ENCODE results near the gene ACSF3. TPM values are rescaled to one million over a fixed set of nuclear protein-coding genes. Genes with fewer than 3 reads are reported as not detected.

The ACSF3 gene
- total and polyA plus RNA-seq, 2 donors (not counting 1 experiment from before 2014, with no cell fraction given), result 9.2 to 23.1 TPM

GRCh38 chr16:89179148-89179484 lies 85.5 kb downstream of the ACSF3 start:
- Histone ChIP-seq H3K36me3 (ENCODE audit: control insufficient read depth, insufficient read depth, low read length) (no peaks in the 10 kb centered on the region), H3K79me2 (ENCODE audit: control insufficient read depth, insufficient read depth, low read length) (no peaks in the 10 kb centered on the region), H3K27me3 (ENCODE audit: control insufficient read depth, insufficient read depth, low read length) (peaks cover 5% of the 10 kb centered on the region)

GRCh38 chr16:89179656-89180315 lies 86.1 kb downstream of the ACSF3 start:
- TF ChIP-seq EZH2 (IDR thresholded peaks at IDR 0.05; ENCODE audit: low read length, missing control alignments) (no peak), CTCF (conservative IDR thresholded peaks at IDR 0.05 in 1 of 2, IDR thresholded peaks at IDR 0.05 in 1 of 2; ENCODE audit: low read depth in 1 of 2, low read length in 2 of 2) (no peak)
- Histone ChIP-seq H2AFZ (ENCODE audit: low read length) (no peak overlapping the region), H3K36me3 (ENCODE audit: control insufficient read depth, insufficient read depth, low read length) (no peaks in the 10 kb centered on the region), H3K4me1 (ENCODE audit: control insufficient read depth, extremely low read depth, insufficient read depth, low read length) (no peaks in the 10 kb centered on the region), H3K4me3 (replicated peaks in 1 of 4; ENCODE audit: control extremely low read depth in 1 of 4, insufficient read depth in 1 of 4, low read depth in 3 of 4, low read length in 4 of 4) (no peak overlapping the region), H3K9ac (ENCODE audit: insufficient read depth, low read length) (no peak overlapping the region), H4K20me1 (ENCODE audit: control insufficient read depth, extremely low read depth, insufficient read depth, low read length) (no peaks in the 10 kb centered on the region), H3K9me3 (ENCODE audit: control insufficient read depth, insufficient read depth, low read depth, low read length) (no peaks in the 10 kb centered on the region), H3K4me2 (ENCODE audit: extremely low read depth, insufficient read depth, low read length) (no peak overlapping the region), H3K79me2 (ENCODE audit: control insufficient read depth, insufficient read depth, low read length) (no peaks in the 10 kb centered on the region), H3K27ac (ENCODE audit: insufficient read depth, low read length) (no peak overlapping the region), H3K27me3 (ENCODE audit: control insufficient read depth, insufficient read depth, low read length) (peaks cover 5% of the 10 kb centered on the region)
- DNase-seq (ENCODE audit: low read depth in 2 of 2), result no peak

More at GRCh38 chr16:89179148-89179484, 85.5 kb downstream of the ACSF3 start:
- no peak overlapping the region for H3K4me3 ChIP-seq (replicated peaks in 1 of 4; ENCODE audit: control extremely low read depth in 1 of 4, insufficient read depth in 1 of 4, low read depth in 3 of 4, low read length in 4 of 4)
- H3K4me1 ChIP-seq (ENCODE audit: control insufficient read depth, extremely low read depth, insufficient read depth, low read length), result no peaks in the 10 kb centered on the region
- H4K20me1 ChIP-seq (ENCODE audit: control insufficient read depth, extremely low read depth, insufficient read depth, low read length), result no peaks in the 10 kb centered on the region
- H3K4me2 ChIP-seq (ENCODE audit: extremely low read depth, insufficient read depth, low read length), result no peak overlapping the region
- H3K9ac ChIP-seq (ENCODE audit: insufficient read depth, low read length), result no peak overlapping the region
- DNase-seq (ENCODE audit: low read depth in 2 of 2), result no peak
- TF ChIP-seq CTCF (conservative IDR thresholded peaks at IDR 0.05 in 1 of 2, IDR thresholded peaks at IDR 0.05 in 1 of 2; ENCODE audit: low read depth in 1 of 2, low read length in 2 of 2) (no peak), EZH2 (IDR thresholded peaks at IDR 0.05; ENCODE audit: low read length, missing control alignments) (no peak)
- H3K9me3 ChIP-seq (ENCODE audit: control insufficient read depth, insufficient read depth, low read depth, low read length), result no peaks in the 10 kb centered on the region
- no peak overlapping the region for H2AFZ ChIP-seq (ENCODE audit: low read length)
- no peak overlapping the region for H3K27ac ChIP-seq (ENCODE audit: insufficient read depth, low read length)

- no peak overlapping the region for H3K27ac ChIP-seq (ENCODE audit: insufficient read depth, low read length)
These were observed 89.8 kb downstream of the ACSF3 start for GRCh38 chr16:89183463-89183862.

More at GRCh38 chr16:89183463-89183862, 89.8 kb downstream of the ACSF3 start:
- H2AFZ ChIP-seq (ENCODE audit: low read length), result no peak overlapping the region
- H3K4me3 ChIP-seq (replicated peaks in 1 of 4; ENCODE audit: control extremely low read depth in 1 of 4, insufficient read depth in 1 of 4, low read depth in 3 of 4, low read length in 4 of 4), result no peak overlapping the region
- H3K79me2 ChIP-seq (ENCODE audit: control insufficient read depth, insufficient read depth, low read length), result no peaks in the 10 kb centered on the region
- H3K9ac ChIP-seq (ENCODE audit: insufficient read depth, low read length), result no peak overlapping the region
- no peak for TF ChIP-seq EZH2 (IDR thresholded peaks at IDR 0.05; ENCODE audit: low read length, missing control alignments)
- TF ChIP-seq CTCF (conservative IDR thresholded peaks at IDR 0.05 in 1 of 2, IDR thresholded peaks at IDR 0.05 in 1 of 2; ENCODE audit: low read depth in 1 of 2, low read length in 2 of 2), result no peak
- no peak for DNase-seq (ENCODE audit: low read depth in 2 of 2)
- H3K4me1 ChIP-seq (ENCODE audit: control insufficient read depth, extremely low read depth, insufficient read depth, low read length), result no peaks in the 10 kb centered on the region
- H3K36me3 ChIP-seq (ENCODE audit: control insufficient read depth, insufficient read depth, low read length), result no peaks in the 10 kb centered on the region
- no peak overlapping the region for H3K4me2 ChIP-seq (ENCODE audit: extremely low read depth, insufficient read depth, low read length)
- no peaks in the 10 kb centered on the region for H4K20me1 ChIP-seq (ENCODE audit: control insufficient read depth, extremely low read depth, insufficient read depth, low read length)
- peaks cover 5% of the 10 kb centered on the region for H3K27me3 ChIP-seq (ENCODE audit: control insufficient read depth, insufficient read depth, low read length)
- H3K9me3 ChIP-seq (ENCODE audit: control insufficient read depth, insufficient read depth, low read depth, low read length), result no peaks in the 10 kb centered on the region

All from fibroblast of lung (primary cell).